K562 (cell line): ENCODE data around the gene LCN1. TPM values are rescaled to one million over a fixed set of nuclear protein-coding genes. Genes with fewer than 3 reads are reported as not detected.

ENCODE experiments used
- ATAC-seq: fragments of 200-7000 bp; cut with Tn5 transposase; 3 replicates; pipeline ENCODE4 v1.9.1; 2020; ENCODE audit warnings: moderate library complexity
- BruUV-seq: library from RNA; stranded (reverse); fragments of 400-500 nt; replicated peaks from 2 replicates; lab custom pipeline; 2021; lab: Mats Ljungman, UMichigan
- CTCF ChIA-PET: fragments of 300-600 bp; formaldehyde crosslinking; extraction: SDS; loops from one replicate; lab custom pipeline; 2021; ENCODE audit warnings: low intra/inter-chr PET ratio; lab: Yijun Ruan, JAX
- POLR2A ChIA-PET: fragments of 300-600, 350-650 bp; sonication (Branson Sonifier 250); formaldehyde crosslinking; extraction: SDS; loops from one replicate; lab custom pipeline; 2021; ENCODE audit warnings: antibody characterized with exemption, inconsistent platforms; lab: Yijun Ruan, JAX
- DNase-seq, 4 experiments: peaks; one replicate each; pipeline versions ENCODE4 v3.0.0 to v3.0.0-alpha.2; 2011 to 2018; ENCODE audit warnings: low spot score in 3 of 4, mixed read lengths in 3 of 4; ENCODE audit errors: extremely low read depth in 1 of 4
- FAIRE-seq: peaks from 2 replicates; lab custom pipeline; 2011; peaks lifted over from hg19 to GRCh38; lab: Jason Lieb, UNC
- H2AFZ ChIP-seq: 2 replicates; pipeline ENCODE4 v1.6.0; 2011; ENCODE audit warnings: low read depth, low read length, control low read depth, inconsistent platforms
- H3K27ac ChIP-seq: fragments of 200-600 bp; 3 replicates; pipeline ENCODE4 v1.8.0; 2011; ENCODE audit warnings: low read depth, mild to moderate bottlenecking, control low read depth, inconsistent platforms, low read length, moderate library complexity, mixed read lengths; ENCODE audit errors: extremely low read depth
- H3K27me3 ChIP-seq, 2 experiments: fragments of 300-600 bp in 1 of 2; 2 replicates in 1 of 2; 3 replicates in 1 of 2; pipeline versions ENCODE4 v1.6.0 to v1.8.0; 2011; ENCODE audit warnings: inconsistent platforms in 2 of 2, low read length in 2 of 2, mild to moderate bottlenecking in 1 of 2, mixed read lengths in 1 of 2, moderate library complexity in 1 of 2; ENCODE audit not compliant: control insufficient read depth in 2 of 2, insufficient read depth in 2 of 2
- H3K36me3 ChIP-seq: fragments of 300-600 bp; 3 replicates; pipeline ENCODE4 v1.8.0; 2011; ENCODE audit warnings: mild to moderate bottlenecking, low read length, inconsistent platforms; ENCODE audit not compliant: control insufficient read depth, insufficient read depth
- H3K4me1 ChIP-seq, 2 experiments: fragments of 200-600 bp in 1 of 2; replicated peaks in 1 of 2; 2 replicates in 1 of 2; 3 replicates in 1 of 2; pipeline versions ENCODE4 v1.5.1 to v1.8.0; 2011; ENCODE audit warnings: inconsistent platforms in 2 of 2, low read length in 2 of 2, mild to moderate bottlenecking in 1 of 2, mixed read lengths in 1 of 2, moderate library complexity in 1 of 2; ENCODE audit not compliant: control insufficient read depth in 2 of 2, insufficient read depth in 2 of 2
- H3K4me2 ChIP-seq: 2 replicates; pipeline ENCODE4 v1.6.1; 2011; ENCODE audit warnings: low read length, control low read depth, inconsistent platforms, mixed read lengths; ENCODE audit not compliant: insufficient read depth
- H3K4me3 ChIP-seq: fragments of 200-600 bp; sonication (generic), shearing (Covaris generic); 2 replicates; pipeline ENCODE4 v1.5.1; 2016; ENCODE audit warnings: control low read depth, inconsistent platforms
- H3K79me2 ChIP-seq: fragments of 200-600 bp; 3 replicates; pipeline ENCODE4 v1.8.0; 2011; ENCODE audit warnings: low read length, inconsistent platforms; ENCODE audit not compliant: control insufficient read depth, insufficient read depth
- H3K9ac ChIP-seq, 2 experiments: 2 replicates each; pipeline versions ENCODE4 v1.6.0 to v1.6.1; 2011; ENCODE audit warnings: low read depth in 2 of 2, low read length in 2 of 2, control low read depth in 1 of 2, inconsistent platforms in 1 of 2, mild to moderate bottlenecking in 1 of 2, mixed read lengths in 1 of 2; ENCODE audit not compliant: insufficient read depth in 1 of 2
- H3K9me1 ChIP-seq: one replicate; pipeline ENCODE4 v1.6.0; 2011; ENCODE audit warnings: inconsistent platforms, mild to moderate bottlenecking, low read length, moderate library complexity; ENCODE audit not compliant: control insufficient read depth, insufficient read depth
- H3K9me3 ChIP-seq: replicated peaks from 2 replicates; pipeline ENCODE4 v1.5.1; 2011; ENCODE audit warnings: low read depth, low read length, inconsistent platforms; ENCODE audit not compliant: control insufficient read depth, insufficient read depth
- H4K20me1 ChIP-seq: replicated peaks from 2 replicates; pipeline ENCODE4 v1.6.1; 2011; ENCODE audit warnings: low read length, inconsistent platforms, mixed read lengths; ENCODE audit not compliant: control insufficient read depth, insufficient read depth
- ARID2 ChIP-seq: fragments of 450-650 bp; IDR thresholded peaks from 2 replicates; pipeline ENCODE4 v1.6.1; 2017; ENCODE audit warnings: antibody characterized with exemption, mild to moderate bottlenecking
- JUN ChIP-seq, 2 experiments: sonication (generic) in 1 of 2; formaldehyde crosslinking in 1 of 2; IDR thresholded peaks; 2 replicates each; pipeline versions ENCODE4 v1.6.1 to v1.8.0; 2012 to 2022; ENCODE audit warnings: borderline replicate concordance in 2 of 2, mild to moderate bottlenecking in 2 of 2, improper control_type of control experiment in 1 of 2, low read depth in 1 of 2, low read length in 1 of 2, missing genetic modification reagents in 1 of 2
- RBFOX2 ChIP-seq: fragments of 200-400 bp; formaldehyde crosslinking; IDR thresholded peaks from 2 replicates; pipeline ENCODE4 v1.6.1; 2017; ENCODE audit warnings: low read depth, mild to moderate bottlenecking, low read length, moderate library complexity
- ZNF444 ChIP-seq: fragments of 250-450 bp; sonication (Bioruptor Pico); IDR thresholded peaks from 2 replicates; pipeline ENCODE4 v1.4.0; 2020; ENCODE audit warnings: mild to moderate bottlenecking, moderate library complexity
- ZNF561 ChIP-seq: fragments of 450-650 bp; formaldehyde crosslinking; conservative IDR thresholded peaks from 2 replicates; pipeline ENCODE4 v1.4.0; 2020; ENCODE audit warnings: mild to moderate bottlenecking, moderate library complexity
- whole genome bisulfite sequencing: fragments of 100-300 bp; shearing (Covaris generic); methylation state at CpG from one replicate; pipeline ENCODE4 v1.1.6; 2016; ENCODE audit warnings: low coverage, mixed read lengths; ENCODE audit not compliant: insufficient coverage; ENCODE audit errors: missing lambda C conversion rate; 5-methylcytosine and 5-hydroxymethylcytosine counted together
- in situ Hi-C: fragments of 300-500 bp; cut with MboI; formaldehyde crosslinking; loops from 4 replicates; pipeline ENCODE4 v1.15.0; 2018; ENCODE audit warnings: inconsistent platforms, mixed read lengths
- intact Hi-C: fragments of 100-400 bp; cut with micrococcal nuclease; formaldehyde crosslinking; loops from 2 replicates; pipeline ENCODE4 v1.14.2; 2022
- polyA plus RNA-seq, 8 experiments: library from polyadenylated mRNA; depleted of rRNA in 4 of 8; stranded (reverse) in 5 of 8; unstranded in 3 of 8; fragments of >200 nt; fragmentation: Nextera tagmentation in 2 of 8; fragmentation: Illumina TruSeq in 1 of 8; extraction: Ambion mirVana in 2 of 8; extraction: Trizol in 1 of 8; gene quantifications; 2 replicates each; pipeline versions ENCODE4 v1.2.1 to v1.2.3, GENCODE V29; 2011 to 2014; ENCODE audit warnings: inconsistent platforms in 1 of 8, missing spikeins in 1 of 8
- total RNA-seq, 7 experiments: library from RNA; depleted of rRNA in 6 of 7; stranded (reverse); fragments of >200 nt in 6 of 7; fragmentation: Illumina TruSeq in 2 of 7; extraction: Trizol in 2 of 7; gene quantifications; 2 replicates each; pipeline versions ENCODE4 v1.2.1 to v1.2.3, GENCODE V29; 2011 to 2021; ENCODE audit warnings: low replicate concordance in 1 of 7
- TF ChIP-seq, protein P1 (sequence below): fragments of 250-450 bp; sonication (Bioruptor Pico); IDR thresholded peaks from 2 replicates; pipeline ENCODE4 v1.4.0; 2020; ENCODE audit warnings: mild to moderate bottlenecking, moderate library complexity
- TF ChIP-seq, protein P2 (sequence below): fragments of 250-450 bp; sonication (Bioruptor Pico); IDR thresholded peaks from 2 replicates; pipeline ENCODE4 v1.9.0; 2021; ENCODE audit warnings: mild to moderate bottlenecking, inconsistent platforms

The LCN1 gene
- total and polyA plus RNA-seq, 9 of the 15 experiments (the other 6 are each of a cell fraction or from before 2014, with no cell fraction given): not detected

DNA sequence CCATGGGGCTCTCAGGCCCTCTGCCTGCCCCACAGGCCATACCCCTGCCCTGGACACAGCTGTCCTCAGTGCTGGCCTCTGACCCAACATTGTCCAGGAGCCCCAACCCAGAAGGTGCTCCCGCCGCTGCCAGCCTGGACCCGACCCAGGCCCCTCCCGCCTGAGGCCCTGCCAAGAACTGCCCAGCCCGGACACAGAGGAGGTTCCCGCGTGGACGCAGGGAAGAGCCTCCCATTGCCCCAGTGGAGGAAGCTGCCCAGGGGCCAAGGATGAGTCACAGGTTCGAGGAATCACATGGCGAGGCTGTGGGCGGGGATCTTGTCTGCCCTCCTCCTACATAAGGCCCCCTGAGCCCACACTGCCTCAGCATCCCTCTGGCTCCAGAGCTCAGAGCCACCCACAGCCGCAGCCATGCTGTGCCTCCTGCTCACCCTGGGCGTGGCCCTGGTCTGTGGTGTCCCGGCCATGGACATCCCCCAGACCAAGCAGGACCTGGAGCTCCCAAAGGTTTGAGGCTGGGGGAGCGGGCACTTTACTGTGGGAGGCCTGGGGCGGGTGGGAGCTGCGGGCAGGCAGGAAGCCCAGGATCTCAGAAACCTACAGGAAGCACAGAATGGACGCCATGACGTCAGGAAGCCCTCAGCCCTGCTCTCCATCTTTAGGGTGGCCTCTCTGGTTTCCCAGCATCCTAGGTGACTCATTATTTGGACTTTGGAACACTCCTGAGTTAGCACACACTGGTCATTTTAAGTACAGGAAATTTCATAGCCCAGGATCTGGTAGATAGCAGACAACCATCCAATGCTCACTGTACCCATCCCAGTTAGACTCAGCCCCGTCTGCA is 40.4 kb downstream of the LCN1 start, which contains the start of gene PAEP:
PAEP (plus strand) TSS at position 366 of the 844 bp plus-strand sequence.
- FAIRE-seq (no peak), DNase-seq (peak; percentile 30 to 46 (median 32)), ATAC-seq (peak; percentile 19; the same call in 2 of the 3 replicates)
- CTCF ChIA-PET: no interaction called here
- Histone ChIP-seq H3K27ac (no peak within 1 kb of the TSS), H3K79me2 (no peaks in the 10 kb centered on the region), H3K9me1 (peaks cover 4% of the 10 kb centered on the region), H4K20me1 (no peaks in the 10 kb centered on the region), H3K36me3 (no peaks in the 10 kb centered on the region), H2AFZ (no peak within 1 kb of the TSS), H3K4me1 (peaks cover 0 to 14% of the 10 kb centered on the region in 2 experiments; a peak in 3 of 5 replicates), H3K9ac (no peak within 1 kb of the TSS), H3K9me3 (no peaks in the 10 kb centered on the region), H3K27me3 (peaks cover 5 to 56% of the 10 kb centered on the region in 2 experiments; a peak in 4 of 5 replicates), H3K4me3 (no peak within 1 kb of the TSS), H3K4me2 (no peak within 1 kb of the TSS)
- POLR2A ChIA-PET: interaction anchor here (0.6 kb wide), 1 partner anchor 30 kb away, joined by 3 read pairs; no protein-coding TSS in a partner anchor
- in situ Hi-C loops: no loop called here
- intact Hi-C loops: no loop called here
- 3% methylated on average over 20 of the region's 20 CpGs for WGBS
- no TSS peak for BruUV-seq
- TF ChIP-seq, protein P1, sequence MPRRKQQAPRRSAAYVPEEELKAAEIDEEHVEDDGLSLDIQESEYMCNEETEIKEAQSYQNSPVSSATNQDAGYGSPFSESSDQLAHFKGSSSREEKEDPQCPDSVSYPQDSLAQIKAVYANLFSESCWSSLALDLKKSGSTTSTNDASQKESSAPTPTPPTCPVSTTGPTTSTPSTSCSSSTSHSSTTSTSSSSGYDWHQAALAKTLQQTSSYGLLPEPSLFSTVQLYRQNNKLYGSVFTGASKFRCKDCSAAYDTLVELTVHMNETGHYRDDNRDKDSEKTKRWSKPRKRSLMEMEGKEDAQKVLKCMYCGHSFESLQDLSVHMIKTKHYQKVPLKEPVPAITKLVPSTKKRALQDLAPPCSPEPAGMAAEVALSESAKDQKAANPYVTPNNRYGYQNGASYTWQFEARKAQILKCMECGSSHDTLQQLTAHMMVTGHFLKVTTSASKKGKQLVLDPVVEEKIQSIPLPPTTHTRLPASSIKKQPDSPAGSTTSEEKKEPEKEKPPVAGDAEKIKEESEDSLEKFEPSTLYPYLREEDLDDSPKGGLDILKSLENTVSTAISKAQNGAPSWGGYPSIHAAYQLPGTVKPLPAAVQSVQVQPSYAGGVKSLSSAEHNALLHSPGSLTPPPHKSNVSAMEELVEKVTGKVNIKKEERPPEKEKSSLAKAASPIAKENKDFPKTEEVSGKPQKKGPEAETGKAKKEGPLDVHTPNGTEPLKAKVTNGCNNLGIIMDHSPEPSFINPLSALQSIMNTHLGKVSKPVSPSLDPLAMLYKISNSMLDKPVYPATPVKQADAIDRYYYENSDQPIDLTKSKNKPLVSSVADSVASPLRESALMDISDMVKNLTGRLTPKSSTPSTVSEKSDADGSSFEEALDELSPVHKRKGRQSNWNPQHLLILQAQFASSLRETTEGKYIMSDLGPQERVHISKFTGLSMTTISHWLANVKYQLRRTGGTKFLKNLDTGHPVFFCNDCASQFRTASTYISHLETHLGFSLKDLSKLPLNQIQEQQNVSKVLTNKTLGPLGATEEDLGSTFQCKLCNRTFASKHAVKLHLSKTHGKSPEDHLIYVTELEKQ (CRISPR knock-in tag): no peak
- TF ChIP-seq ZNF444 (CRISPR knock-in tag): no peak
- TF ChIP-seq RBFOX2: peak; percentile 37; the same call in 1 of the 2 replicates
- TF ChIP-seq, protein P2, sequence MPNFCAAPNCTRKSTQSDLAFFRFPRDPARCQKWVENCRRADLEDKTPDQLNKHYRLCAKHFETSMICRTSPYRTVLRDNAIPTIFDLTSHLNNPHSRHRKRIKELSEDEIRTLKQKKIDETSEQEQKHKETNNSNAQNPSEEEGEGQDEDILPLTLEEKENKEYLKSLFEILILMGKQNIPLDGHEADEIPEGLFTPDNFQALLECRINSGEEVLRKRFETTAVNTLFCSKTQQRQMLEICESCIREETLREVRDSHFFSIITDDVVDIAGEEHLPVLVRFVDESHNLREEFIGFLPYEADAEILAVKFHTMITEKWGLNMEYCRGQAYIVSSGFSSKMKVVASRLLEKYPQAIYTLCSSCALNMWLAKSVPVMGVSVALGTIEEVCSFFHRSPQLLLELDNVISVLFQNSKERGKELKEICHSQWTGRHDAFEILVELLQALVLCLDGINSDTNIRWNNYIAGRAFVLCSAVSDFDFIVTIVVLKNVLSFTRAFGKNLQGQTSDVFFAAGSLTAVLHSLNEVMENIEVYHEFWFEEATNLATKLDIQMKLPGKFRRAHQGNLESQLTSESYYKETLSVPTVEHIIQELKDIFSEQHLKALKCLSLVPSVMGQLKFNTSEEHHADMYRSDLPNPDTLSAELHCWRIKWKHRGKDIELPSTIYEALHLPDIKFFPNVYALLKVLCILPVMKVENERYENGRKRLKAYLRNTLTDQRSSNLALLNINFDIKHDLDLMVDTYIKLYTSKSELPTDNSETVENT (CRISPR knock-in tag): no peak
- peak; percentile 70; the same call in 1 of the 2 replicates for TF ChIP-seq JUN (IDR thresholded peaks at IDR 0.05; ENCODE audit: borderline replicate concordance, low read depth, low read length)
- no peak for TF ChIP-seq JUN (CRISPR knock-in tag; IDR thresholded peaks at IDR 0.05; ENCODE audit: borderline replicate concordance)
- TF ChIP-seq ARID2: no peak
- TF ChIP-seq ZNF561: no peak
